B cell (primary cell): Measurements from ENCODE around the gene TTC21A. TPM values are rescaled to one million over a fixed set of nuclear protein-coding genes. Genes with fewer than 3 reads are reported as not detected.
A peak's percentile ranks its signal among the peaks of the same experiment; 100 is the strongest.

ENCODE experiments used
- ATAC-seq: fragments of 200-7000 bp; cut with Tn5 transposase; one replicate; pipeline ENCODE4 v1.10.0; 2021; ENCODE audit warnings: low read depth, mild to moderate bottlenecking, moderate number of reproducible peaks, moderate library complexity
- CTCF ChIA-PET: fragments of 350-600 bp; sonication (Branson Sonifier 250); formaldehyde crosslinking; loops from one replicate; lab custom pipeline; 2021; ENCODE audit warnings: antibody characterized with exemption, inconsistent platforms; lab: Charles Lee
- POLR2A ChIA-PET: fragments of 350-600 bp; sonication (Branson Sonifier 250); formaldehyde crosslinking; loops from one replicate; lab custom pipeline; 2021; ENCODE audit warnings: antibody characterized with exemption; lab: Charles Lee
- DNase-seq: peaks from one replicate; pipeline ENCODE4 v3.0.0; 2013
- H2AFZ ChIP-seq: 2 replicates; pipeline ENCODE4 v1.6.1; 2012; ENCODE audit warnings: mild to moderate bottlenecking, low read depth, low read length; ENCODE audit not compliant: insufficient read depth, poor library complexity, severe bottlenecking
- H3K27ac ChIP-seq, 2 donors: 1 replicate in 1 of 2; 2 replicates in 1 of 2; pipeline ENCODE4 v1.5.1; 2012 to 2013; ENCODE audit warnings: low read length in 2 of 2, mild to moderate bottlenecking in 2 of 2, moderate library complexity in 1 of 2
- H3K27me3 ChIP-seq, 4 experiments: fragments of 200-600 bp in 1 of 4; sonication (generic) in 1 of 4; replicated peaks in 1 of 4; 1 replicate in 2 of 4; 2 replicates in 2 of 4; pipeline versions ENCODE4 v1.6.1 to v1.7.0; 2013 to 2016; ENCODE audit warnings: low read length in 3 of 4, mild to moderate bottlenecking in 2 of 4, mixed read lengths in 1 of 4, moderate library complexity in 1 of 4; ENCODE audit not compliant: insufficient read depth in 4 of 4, control insufficient read depth in 3 of 4; ENCODE audit errors: control extremely low read depth in 1 of 4
- H3K36me3 ChIP-seq, 2 experiments: replicated peaks in 1 of 2; 1 replicate in 1 of 2; 2 replicates in 1 of 2; pipeline versions ENCODE4 v1.6.1 to v1.7.1; 2013; ENCODE audit warnings: low read length in 1 of 2; ENCODE audit not compliant: insufficient read depth in 2 of 2, control insufficient read depth in 1 of 2; ENCODE audit errors: control extremely low read depth in 1 of 2, extremely low read depth in 1 of 2
- H3K4me1 ChIP-seq, 2 donors: fragments of 200-600 bp in 1 of 2; sonication (generic) in 1 of 2; 1 replicate in 1 of 2; 2 replicates in 1 of 2; pipeline versions ENCODE4 v1.5.1 to v1.6.1; 2013 to 2017; ENCODE audit warnings: low read length in 2 of 2; ENCODE audit not compliant: control insufficient read depth in 2 of 2, insufficient read depth in 2 of 2
- H3K4me2 ChIP-seq: replicated peaks from 2 replicates; pipeline ENCODE3; 2012; ENCODE audit warnings: mild to moderate bottlenecking, low read depth, low read length; ENCODE audit not compliant: poor library complexity, severe bottlenecking
- H3K4me3 ChIP-seq, 5 experiments: fragments of 200-600 bp in 1 of 5; sonication (generic) in 1 of 5; 1 replicate in 3 of 5; 2 replicates in 2 of 5; pipeline versions ENCODE4 v1.5.1 to v1.7.0; 2011 to 2016; ENCODE audit warnings: low read length in 4 of 5, mild to moderate bottlenecking in 4 of 5, low read depth in 2 of 5, control low read depth in 1 of 5, moderate library complexity in 1 of 5; ENCODE audit not compliant: insufficient read depth in 1 of 5; ENCODE audit errors: control extremely low read depth in 1 of 5, extremely low read depth in 1 of 5
- H3K79me2 ChIP-seq: fragments of 200-600 bp; sonication (generic); one replicate; pipeline ENCODE4 v1.6.0; 2016; ENCODE audit warnings: low read length; ENCODE audit not compliant: control insufficient read depth, insufficient read depth
- H3K9ac ChIP-seq: fragments of 200-600 bp; sonication (generic); 2 replicates; pipeline ENCODE4 v1.6.1; 2017; ENCODE audit warnings: mild to moderate bottlenecking, low read length, moderate library complexity
- H3K9me3 ChIP-seq, 3 donors: one replicate each; pipeline versions ENCODE4 v1.6.1 to v1.7.1; 2013; ENCODE audit warnings: low read length in 2 of 3; ENCODE audit not compliant: control insufficient read depth in 2 of 3, insufficient read depth in 1 of 3; ENCODE audit errors: control extremely low read depth in 1 of 3
- H4K20me1 ChIP-seq: 2 replicates; pipeline ENCODE4 v1.6.0; 2012; ENCODE audit warnings: mild to moderate bottlenecking, low read length; ENCODE audit not compliant: insufficient read depth, control insufficient read depth, poor library complexity, severe bottlenecking
- H3K27ac Mint-ChIP-seq: one replicate; pipeline ENCODE4 v1.8.0; 2021; ENCODE audit warnings: mixed read lengths
- H3K27me3 Mint-ChIP-seq: one replicate; pipeline ENCODE4 v1.8.0; 2021; ENCODE audit warnings: mixed read lengths
- H3K4me1 Mint-ChIP-seq: one replicate; pipeline ENCODE4 v1.8.0; 2021; ENCODE audit warnings: mixed read lengths
- H3K4me3 Mint-ChIP-seq: one replicate; pipeline ENCODE4 v1.8.0; 2021; ENCODE audit warnings: mixed read lengths
- H3K9me3 Mint-ChIP-seq: one replicate; pipeline ENCODE4 v1.8.0; 2022; ENCODE audit warnings: mixed read lengths; ENCODE audit not compliant: insufficient read depth
- CTCF ChIP-seq: fragments of 200-600 bp; IDR thresholded peaks from one replicate; pipeline ENCODE4 v1.8.0; 2022; ENCODE audit warnings: antibody characterized with exemption, mild to moderate bottlenecking
- EZH2 ChIP-seq: IDR thresholded peaks from 2 replicates; pipeline ENCODE4 v1.6.1; 2012; ENCODE audit warnings: borderline replicate concordance, low read depth, mild to moderate bottlenecking, moderate library complexity, low read length; ENCODE audit not compliant: insufficient read depth, poor library complexity, severe bottlenecking
- WGBS: methylation state at CpG from one replicate; pipeline ENCODE4 v1.1.5; 2013; ENCODE audit warnings: missing lambda C conversion rate; ENCODE audit not compliant: insufficient coverage; 5-methylcytosine and 5-hydroxymethylcytosine counted together
- intact Hi-C: fragments of 100-400 bp; cut with micrococcal nuclease; formaldehyde crosslinking; loops from one replicate; pipeline ENCODE4 v1.10.0; 2022
- polyA plus RNA-seq: library from polyadenylated mRNA; depleted of rRNA; stranded (reverse); fragments of >200 nt; gene quantifications from 2 replicates; pipeline ENCODE4 v1.2.3, GENCODE V29; 2012
- total RNA-seq, 2 donors: library from RNA; stranded (reverse); fragments of 120-200 nt in 1 of 2; gene quantifications; 1 replicate in 1 of 2; 2 replicates in 1 of 2; pipeline versions ENCODE4 v1.2.3 to v1.2.4, GENCODE V29; 2013 to 2022

The TTC21A gene
- total and polyA plus RNA-seq, 2 donors (not counting 1 experiment from before 2014, with no cell fraction given) = 49.2 to 106 TPM

- POLR2A ChIA-PET = no interaction called here
- no peaks in the 10 kb centered on the region for H3K27me3 Mint-ChIP-seq
- no peak overlapping the region for H3K9ac ChIP-seq
- 98% methylated on average over 5 of the region's 7 CpGs for WGBS
- intact Hi-C loops = no loop called here
- no peaks in the 10 kb centered on the region for H3K9me3 ChIP-seq
- H3K4me3 Mint-ChIP-seq = no peak overlapping the region
- ATAC-seq = no peak
- peaks cover 0 to 56% of the 10 kb centered on the region in 2 experiments for H3K36me3 ChIP-seq
- no peaks in the 10 kb centered on the region for H3K9me3 Mint-ChIP-seq
- peaks cover 38% of the 10 kb centered on the region for H4K20me1 ChIP-seq
- no peak overlapping the region for H3K27ac ChIP-seq
- H3K4me1 ChIP-seq = peaks cover 22 to 27% of the 10 kb centered on the region in 2 donors
- H3K79me2 ChIP-seq = peaks cover 22% of the 10 kb centered on the region
- CTCF ChIA-PET = interaction anchor here (1.0 kb wide), 1 partner anchor 11 kb away, joined by 3 read pairs; no protein-coding TSS in a partner anchor
- peak overlapping the region; percentile 53 for H3K27ac Mint-ChIP-seq
- H3K27me3 ChIP-seq = no peaks in the 10 kb centered on the region
- DNase-seq = no peak
- H3K4me1 Mint-ChIP-seq = peaks cover 30% of the 10 kb centered on the region
- no peak overlapping the region for H2AFZ ChIP-seq
- no peak overlapping the region for H3K4me3 ChIP-seq
- no peak overlapping the region for H3K4me2 ChIP-seq
- TF ChIP-seq CTCF = no peak
- TF ChIP-seq EZH2 = no peak
Measured at GRCh38 chr3:39138804-39139415, 31.4 kb downstream of the TTC21A start.

GRCh38 chr3:39139442-39139841, 32.0 kb downstream of the TTC21A start:
- Histone ChIP-seq H3K9ac (no peak overlapping the region), H3K4me3 (no peak overlapping the region), H3K4me2 (no peak overlapping the region), H3K27ac (no peak overlapping the region), H3K79me2 (peaks cover 27% of the 10 kb centered on the region), H3K36me3 (peaks cover 0 to 56% of the 10 kb centered on the region in 2 experiments), H3K9me3 (no peaks in the 10 kb centered on the region), H2AFZ (no peak overlapping the region), H4K20me1 (peaks cover 43% of the 10 kb centered on the region), H3K4me1 (peaks cover 22 to 27% of the 10 kb centered on the region in 2 donors), H3K27me3 (no peaks in the 10 kb centered on the region)
- H3K27me3 Mint-ChIP-seq = no peaks in the 10 kb centered on the region
- 100% methylated on average over 1 of the region's 2 CpGs for WGBS
- H3K9me3 Mint-ChIP-seq = no peaks in the 10 kb centered on the region
- no peak for TF ChIP-seq CTCF
- POLR2A ChIA-PET = no interaction called here
- ATAC-seq (no peak), DNase-seq (no peak)
- H3K27ac Mint-ChIP-seq = no peak overlapping the region
- CTCF ChIA-PET = interaction anchor here (1.0 to 2.3 kb wide), 2 partner anchors 12 to 148 kb away, joined by 3 to 13 read pairs; no protein-coding TSS in a partner anchor
- H3K4me1 Mint-ChIP-seq = peaks cover 33% of the 10 kb centered on the region
- no peak overlapping the region for H3K4me3 Mint-ChIP-seq
- intact Hi-C loops = no loop called here
